Sigmoid colon (tissue), 7 donors: ENCODE results near the gene PLG. TPM values are rescaled to one million over a fixed set of nuclear protein-coding genes. Genes with fewer than 3 reads are reported as not detected.
"Not testable (repeated sequence)": the region's sequence is repeated elsewhere in the genome, so short reads cannot be mapped to it uniquely, and the experiment has no call there.

Experiments
- DNase-seq: peaks from one replicate; pipeline ENCODE4 v3.0.0-alpha.2; 2019
- H3K27ac ChIP-seq, 4 donors: fragments of 200-600 bp; sonication (generic); one replicate each; pipeline ENCODE4 v1.5.1; 2016 to 2019; ENCODE audit warnings: mild to moderate bottlenecking in 1 of 4
- H3K27me3 ChIP-seq, 3 donors: fragments of 200-600 bp; sonication (generic); one replicate each; pipeline ENCODE4 v1.5.1; 2019; ENCODE audit warnings: mild to moderate bottlenecking in 1 of 3
- H3K36me3 ChIP-seq, 4 donors: fragments of 200-600 bp; sonication (generic); one replicate each; pipeline ENCODE4 v1.5.1; 2016 to 2019
- H3K4me1 ChIP-seq, 4 donors: fragments of 200-600 bp; sonication (generic); one replicate each; pipeline ENCODE4 v1.5.1; 2017 to 2019
- H3K4me3 ChIP-seq, 4 donors: fragments of 200-600 bp; sonication (generic); one replicate each; pipeline ENCODE4 v1.5.1; 2017 to 2019; ENCODE audit warnings: mild to moderate bottlenecking in 2 of 4, moderate library complexity in 1 of 4
- H3K9me3 ChIP-seq, 4 donors: fragments of 200-600 bp in 3 of 4; sonication (generic) in 3 of 4; one replicate each; pipeline versions ENCODE4 v1.5.1 to v1.6.1; 2013 to 2019
- CTCF ChIP-seq, 4 experiments: fragments of 450-650 bp in 3 of 4; fragments of 200-600 bp in 1 of 4; IDR thresholded peaks; one replicate each; pipeline ENCODE4 v1.5.1; 2016 to 2019; ENCODE audit warnings: antibody characterized with exemption in 4 of 4, mild to moderate bottlenecking in 3 of 4, moderate library complexity in 2 of 4
- EP300 ChIP-seq, 4 donors: sonication (generic); formaldehyde crosslinking; IDR thresholded peaks; one replicate each; pipeline ENCODE4 v1.6.1; 2017; ENCODE audit warnings: antibody characterized with exemption in 4 of 4
- POLR2A ChIP-seq, 2 donors: fragments of 450-650 bp; IDR thresholded peaks; one replicate each; pipeline ENCODE4 v1.6.1; 2016; ENCODE audit warnings: antibody characterized with exemption in 2 of 2, mild to moderate bottlenecking in 2 of 2, moderate library complexity in 2 of 2
- POLR2AphosphoS5 ChIP-seq, 4 donors: sonication (generic); formaldehyde crosslinking; IDR thresholded peaks; one replicate each; pipeline ENCODE4 v1.6.1; 2017; ENCODE audit warnings: antibody characterized with exemption in 4 of 4
- WGBS, 2 donors: extraction: QIAGEN DNeasy Blood & Tissue Kit; methylation state at CpG; one replicate each; pipeline ENCODE4 v1.1.7; 2013; 5-methylcytosine and 5-hydroxymethylcytosine counted together
- intact Hi-C: fragments of 100-400 bp; cut with DNase I; formaldehyde crosslinking; loops from one replicate; pipeline ENCODE4 v1.15.1; 2023
- polyA plus RNA-seq, 3 donors: library from polyadenylated mRNA; stranded (reverse); fragments of 200-250 nt; gene quantifications; one replicate each; pipeline ENCODE4 v1.2.3, GENCODE V29; 2013
- total RNA-seq, 4 donors: library from RNA; depleted of rRNA; stranded (reverse); fragments of >200 nt; gene quantifications; one replicate each; pipeline ENCODE4 v1.1.0, GENCODE V29; 2016
- donor health status: healthy with polysubstance abuse.
- donor health status: Bipolar disorder and iron deficiency.
- donor health status: healthy.

Gene PLG
- total and polyA plus RNA-seq, 7 donors: 0.04 TPM; not detected in 6

- TF ChIP-seq POLR2AphosphoS5 (IDR thresholded peaks at IDR 0.05) (no peak), CTCF (IDR thresholded peaks at IDR 0.05) (no peak)
- H3K9me3 ChIP-seq: no peaks in the 10 kb centered on the region
- no peak overlapping the region for H3K27ac ChIP-seq
- H3K36me3 ChIP-seq: no peaks in the 10 kb centered on the region
- peaks cover 0 to 7% (median 3%) of the 10 kb centered on the region in 4 donors for H3K4me1 ChIP-seq
- 11 to 30% methylated on average over 14 of the region's 14 CpGs for WGBS, 2 donors
- no peak for DNase-seq
- intact Hi-C loops: no loop called here
- H3K4me3 ChIP-seq: peak overlapping the region in 1 of 4 donors; percentile 24
- peaks cover 0 to 6% (median 3%) of the 10 kb centered on the region in 3 donors for H3K27me3 ChIP-seq
These were observed 22.7 kb upstream of the PLG start for GRCh38 chr6:160679402-160679769.

- H3K36me3 ChIP-seq: not testable (repeated sequence)
These were observed 16.8 kb upstream of the PLG start for GRCh38 chr6:160685101-160685761.

GRCh38 chr6:160685762-160686450, 16.1 kb upstream of the PLG start:
- Histone ChIP-seq H3K27ac (no peak overlapping the region), H3K9me3 (no peaks in the 10 kb centered on the region), H3K4me1 (no peaks in the 10 kb centered on the region), H3K27me3 (no peaks in the 10 kb centered on the region), H3K36me3 (no peaks in the 10 kb centered on the region), H3K4me3 (no peak overlapping the region)
- intact Hi-C loops: no loop called here
- WGBS, 2 donors: 75 to 85% methylated on average over 5 of the region's 5 CpGs
- DNase-seq: no peak
- no peak for TF ChIP-seq EP300 (IDR thresholded peaks at IDR 0.05)
- no peak for TF ChIP-seq CTCF (IDR thresholded peaks at IDR 0.05)
- TF ChIP-seq POLR2A (IDR thresholded peaks at IDR 0.05): no peak
- TF ChIP-seq POLR2AphosphoS5 (IDR thresholded peaks at IDR 0.05): no peak

More at GRCh38 chr6:160685101-160685761, 16.8 kb upstream of the PLG start:
- intact Hi-C loops, H3K9me3 ChIP-seq, DNase-seq, H3K4me1 ChIP-seq, H3K27me3 ChIP-seq, H3K27ac ChIP-seq, H3K4me3 ChIP-seq: not testable (repeated sequence)
- 87 to 90% methylated on average over 28 to 29 of the region's 32 CpGs for WGBS, 2 donors

- Histone ChIP-seq H3K9me3 (no peaks in the 10 kb centered on the region), H3K36me3 (no peaks in the 10 kb centered on the region), H3K27me3 (no peaks in the 10 kb centered on the region), H3K4me1 (no peaks in the 10 kb centered on the region), H3K27ac (no peak overlapping the region), H3K4me3 (no peak overlapping the region)
- intact Hi-C loops: no loop called here
- no peak for DNase-seq
- 89 to 91% methylated on average over 9 of the region's 9 CpGs for WGBS, 2 donors
- TF ChIP-seq POLR2A (IDR thresholded peaks at IDR 0.05): no peak
- TF ChIP-seq POLR2AphosphoS5 (IDR thresholded peaks at IDR 0.05): no peak
- TF ChIP-seq CTCF (IDR thresholded peaks at IDR 0.05): no peak
- no peak for TF ChIP-seq EP300 (IDR thresholded peaks at IDR 0.05)
These were observed 11.6 kb upstream of the PLG start for GRCh38 chr6:160690458-160690857.

- Histone ChIP-seq H3K9me3 (no peaks in the 10 kb centered on the region), H3K27me3 (no peaks in the 10 kb centered on the region), H3K4me3 (no peak overlapping the region), H3K27ac (no peak overlapping the region), H3K36me3 (no peaks in the 10 kb centered on the region), H3K4me1 (no peaks in the 10 kb centered on the region)
- whole genome bisulfite sequencing, 2 donors: 88 to 90% methylated on average over 5 of the region's 5 CpGs
- intact Hi-C loops: no loop called here
- TF ChIP-seq EP300 (IDR thresholded peaks at IDR 0.05) (no peak), CTCF (IDR thresholded peaks at IDR 0.05) (no peak)
- no peak for DNase-seq
These were observed 10.4 kb upstream of the PLG start for GRCh38 chr6:160691617-160692016.
